Measurements from ENCODE around the gene MLLT3. TPM values are rescaled to one million over a fixed set of nuclear protein-coding genes. Genes with fewer than 3 reads are reported as not detected.

Gene MLLT3
- total RNA-seq (10 to 100 TPM in 1 of 2 donors, 1 to 10 TPM in 1; 7.6 to 11.0 TPM), polyA plus RNA-seq (ENCODE audit: insufficient read depth, low read depth, low replicate concordance) (5.2 TPM)
- long read RNA-seq, donor 1 = 0 reads
- long read RNA-seq, donor 2 = 0 reads

DNA sequence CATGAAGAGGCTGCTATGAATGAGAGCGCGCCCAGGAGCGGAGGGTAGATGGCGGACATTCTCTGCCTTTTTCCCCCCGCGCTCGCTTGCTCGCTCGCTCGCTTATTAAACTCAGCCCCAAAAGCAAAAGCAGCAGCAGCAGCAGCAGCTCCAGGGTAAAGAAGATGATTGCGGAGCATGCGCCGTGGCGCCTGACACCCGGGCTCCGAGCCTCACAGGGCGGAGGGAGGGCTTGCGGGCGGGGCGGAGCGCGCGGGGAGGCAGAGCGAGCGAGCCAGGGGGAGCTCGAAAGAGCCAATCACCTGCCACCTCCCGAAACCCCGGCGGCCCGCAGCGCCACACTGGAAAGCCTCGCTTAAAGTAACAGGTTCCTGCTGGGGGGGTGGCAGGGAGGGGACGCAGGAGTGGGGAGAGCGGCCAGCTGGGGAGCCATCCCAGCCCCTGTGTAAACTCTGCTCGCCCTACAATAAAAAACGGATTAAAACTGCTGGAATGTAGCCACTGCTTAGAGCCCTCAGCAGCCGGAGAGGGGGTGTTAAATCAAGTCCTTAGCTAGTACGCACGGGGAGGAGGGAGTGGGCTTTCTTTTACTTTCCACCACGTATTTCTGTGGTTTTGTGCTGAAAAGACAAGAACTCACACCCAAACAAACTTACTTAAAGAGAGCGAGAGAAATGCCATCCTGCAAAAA, at the start of gene MLLT3:
MLLT3 (minus strand) TSS at position 170 of the 691 bp plus-strand sequence.
- 0 to 1% methylated on average over 20 to 30 of the region's 41 CpGs for WGBS, 2 donors
- peak within 1 kb of the TSS; percentile 64 to 74 for H3K27ac ChIP-seq
- intact Hi-C loops (cut with DNase I; ENCODE audit: low total_unique reads) = no loop called here

DNA sequence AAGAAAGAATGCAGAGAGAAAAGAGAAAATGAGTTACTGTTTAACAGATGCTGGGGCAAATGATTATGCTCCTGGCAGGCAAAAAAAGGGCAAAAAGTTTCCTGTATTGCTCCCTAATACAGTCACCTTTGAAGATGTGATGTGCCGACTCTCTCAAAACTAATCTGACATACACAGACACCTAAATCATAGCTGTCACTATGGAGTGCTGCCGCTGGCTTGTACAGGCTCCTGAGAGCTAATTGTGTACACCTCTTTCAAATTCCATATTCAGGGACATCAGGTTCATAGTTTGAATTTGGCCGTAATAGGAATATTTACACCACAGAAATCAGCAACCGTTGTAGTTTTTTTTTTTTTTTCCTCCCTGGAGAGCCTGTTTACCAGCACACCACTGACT, 49.3 kb upstream of the MLLT3 start:
- no peaks in the 10 kb centered on the region for H3K4me1 ChIP-seq
- H3K9me3 ChIP-seq = no peaks in the 10 kb centered on the region
- no peak for DNase-seq
- no peak for TF ChIP-seq POLR2A (IDR thresholded peaks at IDR 0.05)
- TF ChIP-seq, protein P1, sequence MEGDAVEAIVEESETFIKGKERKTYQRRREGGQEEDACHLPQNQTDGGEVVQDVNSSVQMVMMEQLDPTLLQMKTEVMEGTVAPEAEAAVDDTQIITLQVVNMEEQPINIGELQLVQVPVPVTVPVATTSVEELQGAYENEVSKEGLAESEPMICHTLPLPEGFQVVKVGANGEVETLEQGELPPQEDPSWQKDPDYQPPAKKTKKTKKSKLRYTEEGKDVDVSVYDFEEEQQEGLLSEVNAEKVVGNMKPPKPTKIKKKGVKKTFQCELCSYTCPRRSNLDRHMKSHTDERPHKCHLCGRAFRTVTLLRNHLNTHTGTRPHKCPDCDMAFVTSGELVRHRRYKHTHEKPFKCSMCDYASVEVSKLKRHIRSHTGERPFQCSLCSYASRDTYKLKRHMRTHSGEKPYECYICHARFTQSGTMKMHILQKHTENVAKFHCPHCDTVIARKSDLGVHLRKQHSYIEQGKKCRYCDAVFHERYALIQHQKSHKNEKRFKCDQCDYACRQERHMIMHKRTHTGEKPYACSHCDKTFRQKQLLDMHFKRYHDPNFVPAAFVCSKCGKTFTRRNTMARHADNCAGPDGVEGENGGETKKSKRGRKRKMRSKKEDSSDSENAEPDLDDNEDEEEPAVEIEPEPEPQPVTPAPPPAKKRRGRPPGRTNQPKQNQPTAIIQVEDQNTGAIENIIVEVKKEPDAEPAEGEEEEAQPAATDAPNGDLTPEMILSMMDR (IDR thresholded peaks at IDR 0.05) = no peak
- WGBS, 2 donors = 58 to 83% methylated on average over 4 of the region's 4 CpGs
- no peak overlapping the region for H3K27ac ChIP-seq
- intact Hi-C loops (cut with DNase I; ENCODE audit: low total_unique reads) = no loop called here
- no peaks in the 10 kb centered on the region for H3K36me3 ChIP-seq (ENCODE audit: low read depth, missing control alignments)
- no peak overlapping the region for H3K4me3 ChIP-seq
- no peaks in the 10 kb centered on the region for H3K27me3 ChIP-seq

More for the DNA sequence above, at the start of gene MLLT3:
- H3K4me1 ChIP-seq = no peaks in the 10 kb centered on the region
- peak; percentile 96 for DNase-seq
- TF ChIP-seq, protein P1 (IDR thresholded peaks at IDR 0.05) = no peak
- no peak for TF ChIP-seq POLR2A (IDR thresholded peaks at IDR 0.05)
- no peaks in the 10 kb centered on the region for H3K9me3 ChIP-seq
- no peaks in the 10 kb centered on the region for H3K27me3 ChIP-seq
- H3K4me3 ChIP-seq = peak within 1 kb of the TSS; percentile 67 to 81
- H3K36me3 ChIP-seq (ENCODE audit: low read depth, missing control alignments) = no peaks in the 10 kb centered on the region

DNA sequence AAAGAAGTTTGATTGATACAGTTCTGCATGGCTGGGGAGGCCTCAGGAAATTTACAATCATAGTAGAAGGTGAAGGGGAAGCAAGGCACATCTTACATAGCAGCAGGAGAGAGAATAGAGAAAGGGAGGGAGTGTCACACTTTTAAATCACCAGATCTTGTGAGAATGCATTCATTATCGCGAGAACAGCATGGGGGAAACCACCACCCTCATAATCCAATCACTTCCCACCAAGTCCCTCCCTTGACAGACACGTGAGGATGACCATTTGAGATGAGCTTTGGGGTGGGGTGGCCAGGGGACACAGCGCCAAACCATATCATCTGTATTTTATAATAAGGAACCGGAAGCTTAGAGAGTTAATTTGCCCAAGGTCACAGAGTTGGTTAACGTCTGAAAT, 48.1 kb upstream of the MLLT3 start:
- Histone ChIP-seq H3K27ac (no peak overlapping the region), H3K4me1 (no peaks in the 10 kb centered on the region), H3K27me3 (no peaks in the 10 kb centered on the region), H3K36me3 (ENCODE audit: low read depth, missing control alignments) (no peaks in the 10 kb centered on the region), H3K9me3 (no peaks in the 10 kb centered on the region), H3K4me3 (no peak overlapping the region)
- intact Hi-C loops (cut with DNase I; ENCODE audit: low total_unique reads) = no loop called here
- no peak for TF ChIP-seq POLR2A (IDR thresholded peaks at IDR 0.05)
- TF ChIP-seq, protein P1 (IDR thresholded peaks at IDR 0.05) = no peak
- 55 to 68% methylated on average over 6 of the region's 6 CpGs for WGBS, 2 donors
- no peak for DNase-seq

DNA sequence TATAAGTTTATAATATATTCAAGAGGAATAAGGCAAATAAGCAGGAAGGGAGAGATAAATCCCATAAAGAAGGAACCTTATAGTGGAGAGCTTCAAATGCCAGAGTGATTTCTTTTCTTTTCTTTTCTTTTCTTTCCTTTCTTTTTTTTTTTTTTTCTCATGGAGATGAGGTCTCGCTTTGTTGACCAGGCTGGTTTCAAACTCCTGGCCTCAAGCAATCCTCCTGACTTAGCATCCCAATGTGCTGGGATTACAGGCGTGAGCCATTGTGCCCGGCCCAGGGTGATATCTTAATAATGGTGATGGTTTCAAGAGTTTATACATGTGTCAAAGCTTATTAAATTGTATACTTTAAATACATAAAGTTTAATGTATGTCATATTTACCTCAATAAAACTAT, 42.2 kb upstream of the MLLT3 start:
- Histone ChIP-seq H3K27ac (no peak overlapping the region), H3K9me3 (no peaks in the 10 kb centered on the region), H3K4me3 (no peak overlapping the region), H3K36me3 (ENCODE audit: low read depth, missing control alignments) (no peaks in the 10 kb centered on the region), H3K4me1 (no peaks in the 10 kb centered on the region), H3K27me3 (no peaks in the 10 kb centered on the region)
- no peak for DNase-seq
- intact Hi-C loops (cut with DNase I; ENCODE audit: low total_unique reads) = no loop called here
- 85 to 92% methylated on average over 3 of the region's 3 CpGs for WGBS, 2 donors
- no peak for TF ChIP-seq POLR2A (IDR thresholded peaks at IDR 0.05)
- TF ChIP-seq, protein P1 (IDR thresholded peaks at IDR 0.05) = no peak

DNA sequence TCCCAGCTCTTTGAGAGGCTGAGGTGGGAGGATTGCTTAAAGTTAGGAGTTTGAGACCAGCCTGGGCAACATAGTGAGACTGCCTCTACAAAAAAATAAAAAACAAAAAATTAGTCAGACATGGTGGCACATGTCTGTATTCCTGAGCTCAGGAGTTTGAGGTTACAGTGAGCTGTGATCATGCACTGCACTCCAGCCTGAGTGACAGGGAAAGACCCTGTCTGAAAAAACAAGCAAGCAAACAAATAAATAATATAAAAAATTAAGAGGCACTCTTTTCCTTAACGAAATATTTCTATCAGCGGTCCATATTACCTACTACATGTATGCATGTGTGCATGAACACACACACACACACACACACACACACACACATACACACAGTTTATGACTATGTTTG, 40.8 kb upstream of the MLLT3 start:
- Histone ChIP-seq H3K4me3 (no peak overlapping the region), H3K36me3 (ENCODE audit: low read depth, missing control alignments) (no peaks in the 10 kb centered on the region), H3K4me1 (no peaks in the 10 kb centered on the region), H3K27me3 (no peaks in the 10 kb centered on the region), H3K27ac (no peak overlapping the region), H3K9me3 (no peaks in the 10 kb centered on the region)
- intact Hi-C loops (cut with DNase I; ENCODE audit: low total_unique reads) = no loop called here
- no peak for DNase-seq
- WGBS, 2 donors = 93 to 94% methylated on average over 2 of the region's 2 CpGs
- TF ChIP-seq, protein P1 (IDR thresholded peaks at IDR 0.05) = no peak
- TF ChIP-seq POLR2A (IDR thresholded peaks at IDR 0.05) = no peak

Data from testis (tissue), 5 donors.